Osteoblast (primary cell): ENCODE data around the gene KCTD1. TPM values are rescaled to one million over a fixed set of nuclear protein-coding genes. Genes with fewer than 3 reads are reported as not detected.
A peak's percentile ranks its signal among the peaks of the same experiment; 100 is the strongest.

Experiments
- DNase-seq: peaks from one replicate; pipeline ENCODE4 v3.0.0; 2011; ENCODE audit warnings: low spot score, mixed read lengths; ENCODE audit not compliant: insufficient read length; ENCODE audit errors: missing footprints
- H2AFZ ChIP-seq: 2 replicates; pipeline ENCODE4 v1.6.0; 2011; ENCODE audit warnings: mild to moderate bottlenecking, low read length
- H3K27ac ChIP-seq: 2 replicates; pipeline ENCODE4 v1.5.1; 2011; ENCODE audit warnings: mild to moderate bottlenecking, low read depth, low read length, moderate library complexity
- H3K27me3 ChIP-seq: 2 replicates; pipeline ENCODE4 v1.6.0; 2012; ENCODE audit warnings: mild to moderate bottlenecking, control low read depth, inconsistent platforms, low read length, moderate library complexity; ENCODE audit not compliant: insufficient read depth
- H3K36me3 ChIP-seq: 2 replicates; pipeline ENCODE4 v1.5.1; 2011; ENCODE audit warnings: mild to moderate bottlenecking, low read length, control low read depth, moderate library complexity; ENCODE audit not compliant: insufficient read depth
- H3K4me1 ChIP-seq: 2 replicates; pipeline ENCODE4 v1.5.1; 2011; ENCODE audit warnings: mild to moderate bottlenecking, low read length, control low read depth, moderate library complexity; ENCODE audit not compliant: insufficient read depth
- H3K4me2 ChIP-seq: 2 replicates; pipeline ENCODE4 v1.6.0; 2011; ENCODE audit warnings: mild to moderate bottlenecking, low read length; ENCODE audit not compliant: insufficient read depth
- H3K4me3 ChIP-seq: fragments of 200-600 bp; sonication (generic); 3 replicates; pipeline ENCODE4 v1.5.1; 2012; ENCODE audit warnings: mild to moderate bottlenecking, low read length, inconsistent platforms; ENCODE audit not compliant: insufficient read depth
- H3K79me2 ChIP-seq: 2 replicates; pipeline ENCODE4 v1.6.0; 2012; ENCODE audit warnings: mild to moderate bottlenecking, low read length, control low read depth, inconsistent platforms; ENCODE audit not compliant: insufficient read depth
- H3K9me3 ChIP-seq: 2 replicates; pipeline ENCODE4 v1.5.1; 2011; ENCODE audit warnings: low read depth, low read length, control low read depth
- H4K20me1 ChIP-seq: 2 replicates; pipeline ENCODE4 v1.6.0; 2012; ENCODE audit warnings: mild to moderate bottlenecking, low read length, control low read depth; ENCODE audit not compliant: insufficient read depth
- CTCF ChIP-seq: IDR thresholded peaks from 2 replicates; pipeline ENCODE4 v1.5.1; 2011; ENCODE audit warnings: mild to moderate bottlenecking, low read depth, low read length, moderate library complexity; ENCODE audit errors: extremely low read depth
- total RNA-seq: library from RNA; depleted of rRNA; stranded (reverse); fragments of >200 nt; gene quantifications from 2 replicates; pipeline ENCODE4 v1.2.3, GENCODE V29; 2012

The KCTD1 gene
- total RNA-seq, 1 donor, result 14.8 TPM

DNA sequence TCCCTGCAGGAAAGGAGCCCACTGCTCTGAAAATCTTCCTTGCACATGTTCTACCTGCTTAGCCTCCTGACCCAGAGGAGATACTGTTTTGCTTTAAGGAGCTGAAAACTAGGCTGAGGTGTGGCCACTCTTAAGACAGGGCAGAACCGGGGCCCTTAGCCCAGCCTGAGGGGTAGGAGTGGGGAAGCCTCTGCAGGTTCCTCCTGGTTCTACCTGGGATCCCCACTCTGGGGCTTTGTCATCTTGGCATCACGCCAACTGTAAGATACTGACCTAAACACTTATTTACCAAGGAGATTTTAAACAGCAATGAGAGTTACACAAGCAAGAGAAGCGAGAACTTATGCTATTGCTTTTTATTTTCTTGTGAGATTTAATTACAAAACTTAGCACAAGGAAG lies 86.9 kb downstream of the KCTD1 start:
- H3K79me2 ChIP-seq, result no peaks in the 10 kb centered on the region
- H3K4me3 ChIP-seq, result no peak overlapping the region
- H3K9me3 ChIP-seq, result no peaks in the 10 kb centered on the region
- no peak overlapping the region for H3K4me2 ChIP-seq
- no peaks in the 10 kb centered on the region for H4K20me1 ChIP-seq
- H3K27me3 ChIP-seq, result no peaks in the 10 kb centered on the region
- H2AFZ ChIP-seq, result no peak overlapping the region
- H3K36me3 ChIP-seq, result no peaks in the 10 kb centered on the region
- no peak for TF ChIP-seq CTCF
- peak overlapping the region; percentile 22 for H3K27ac ChIP-seq
- peaks cover 16% of the 10 kb centered on the region for H3K4me1 ChIP-seq
- no peak for DNase-seq

DNA sequence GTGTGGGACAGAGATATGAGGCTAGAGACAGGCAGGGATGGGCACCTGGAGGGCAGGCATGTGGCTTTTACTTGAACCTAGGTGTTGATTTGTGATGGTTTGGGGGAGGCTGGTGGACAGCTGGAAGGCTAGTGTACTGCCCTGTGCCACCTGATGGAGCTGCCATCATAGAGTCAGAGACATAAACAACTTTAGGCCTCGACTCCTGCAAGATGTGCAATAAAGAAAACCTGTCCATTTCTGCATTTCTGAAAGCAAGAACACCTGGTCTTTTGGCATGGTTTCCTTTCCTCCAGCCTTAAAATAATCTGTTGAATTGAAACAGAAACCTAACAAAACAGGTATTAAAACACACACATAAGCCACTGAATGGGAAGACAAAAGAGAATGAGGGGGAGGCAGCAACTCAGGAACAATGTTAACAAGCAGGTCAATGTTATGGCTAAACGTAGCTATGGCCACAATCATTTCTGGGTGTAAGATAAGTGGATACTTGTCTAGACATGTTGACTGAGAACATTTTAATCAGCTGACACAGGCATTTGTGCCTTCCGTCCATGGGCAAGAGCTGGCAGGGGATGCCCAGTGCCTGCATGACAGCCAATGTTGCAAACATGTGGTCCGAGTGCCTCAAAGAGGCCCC lies 87.8 kb downstream of the KCTD1 start:
- Histone ChIP-seq H3K79me2 (no peaks in the 10 kb centered on the region), H3K9me3 (no peaks in the 10 kb centered on the region), H3K4me2 (no peak overlapping the region), H3K4me3 (no peak overlapping the region), H3K27me3 (no peaks in the 10 kb centered on the region), H3K4me1 (peaks cover 16% of the 10 kb centered on the region), H3K36me3 (no peaks in the 10 kb centered on the region), H4K20me1 (no peaks in the 10 kb centered on the region), H3K27ac (peak overlapping the region; percentile 22), H2AFZ (no peak overlapping the region)
- peak; percentile 66 for DNase-seq
- no peak for TF ChIP-seq CTCF

- H3K9me3 ChIP-seq, result no peaks in the 10 kb centered on the region
- H3K27ac ChIP-seq, result no peak overlapping the region
- H3K4me3 ChIP-seq, result no peak overlapping the region
- H3K79me2 ChIP-seq, result no peaks in the 10 kb centered on the region
- H4K20me1 ChIP-seq, result no peaks in the 10 kb centered on the region
- H3K4me2 ChIP-seq, result no peak overlapping the region
- no peak for TF ChIP-seq CTCF
- no peak overlapping the region for H2AFZ ChIP-seq
- H3K27me3 ChIP-seq, result no peaks in the 10 kb centered on the region
- no peaks in the 10 kb centered on the region for H3K36me3 ChIP-seq
- H3K4me1 ChIP-seq, result peaks cover 16% of the 10 kb centered on the region
- no peak for DNase-seq
Measured at GRCh38 chr18:26459884-26460283, 88.5 kb downstream of the KCTD1 start.

GRCh38 chr18:26459340-26459739 lies 89.0 kb downstream of the KCTD1 start:
- no peak for TF ChIP-seq CTCF
- no peak overlapping the region for H3K4me3 ChIP-seq
- H3K27ac ChIP-seq, result peak overlapping the region; percentile 69
- H3K9me3 ChIP-seq, result no peaks in the 10 kb centered on the region
- H3K4me2 ChIP-seq, result peak overlapping the region; percentile 34
- H3K36me3 ChIP-seq, result peaks cover 5% of the 10 kb centered on the region
- no peaks in the 10 kb centered on the region for H3K79me2 ChIP-seq
- H3K4me1 ChIP-seq, result peaks cover 16% of the 10 kb centered on the region
- no peak for DNase-seq
- no peaks in the 10 kb centered on the region for H4K20me1 ChIP-seq
- no peak overlapping the region for H2AFZ ChIP-seq
- no peaks in the 10 kb centered on the region for H3K27me3 ChIP-seq
